CD14-positive monocyte (primary cell): Measurements from ENCODE around the gene GNB2. TPM values are rescaled to one million over a fixed set of nuclear protein-coding genes. Genes with fewer than 3 reads are reported as not detected.

Source experiments
- DNase-seq, 3 donors: peaks; one replicate each; pipeline ENCODE4 v3.0.0-alpha.2; 2011 to 2022
- H2AFZ ChIP-seq: 2 replicates; pipeline ENCODE4 v1.6.0; 2012; ENCODE audit warnings: mild to moderate bottlenecking, low read depth, low read length, inconsistent platforms; ENCODE audit not compliant: insufficient read depth, poor library complexity, severe bottlenecking
- H3K27ac ChIP-seq, 2 donors: 1 replicate in 1 of 2; 2 replicates in 1 of 2; pipeline ENCODE4 v1.5.1; 2012 to 2013; ENCODE audit warnings: low read length in 2 of 2, control low read depth in 1 of 2, inconsistent platforms in 1 of 2, low read depth in 1 of 2, mild to moderate bottlenecking in 1 of 2
- H3K27me3 ChIP-seq, 2 donors: one replicate each; pipeline versions ENCODE4 v1.6.0 to v1.6.1; 2011 to 2013; ENCODE audit warnings: low read length in 2 of 2; ENCODE audit not compliant: control insufficient read depth in 2 of 2, insufficient read depth in 2 of 2
- H3K36me3 ChIP-seq, 2 donors: replicated peaks in 1 of 2; 1 replicate in 1 of 2; 2 replicates in 1 of 2; pipeline versions ENCODE4 v1.5.1 to v1.6.1; 2012 to 2013; ENCODE audit warnings: low read length in 2 of 2, control low read depth in 1 of 2, inconsistent platforms in 1 of 2, mild to moderate bottlenecking in 1 of 2; ENCODE audit not compliant: insufficient read depth in 2 of 2, control insufficient read depth in 1 of 2
- H3K4me1 ChIP-seq, 2 donors: 1 replicate in 1 of 2; 2 replicates in 1 of 2; pipeline versions ENCODE4 v1.5.1 to v1.6.1; 2012 to 2013; ENCODE audit warnings: low read length in 2 of 2, control low read depth in 1 of 2, inconsistent platforms in 1 of 2, mild to moderate bottlenecking in 1 of 2, moderate library complexity in 1 of 2; ENCODE audit not compliant: insufficient read depth in 2 of 2, control insufficient read depth in 1 of 2
- H3K4me2 ChIP-seq: replicated peaks from 2 replicates; pipeline ENCODE3; 2012; ENCODE audit warnings: low read length, moderate library complexity, mild to moderate bottlenecking; ENCODE audit not compliant: poor library complexity, severe bottlenecking; ENCODE audit errors: extremely low read depth
- H3K4me3 ChIP-seq, 3 experiments: fragments of 200-600 bp in 1 of 3; sonication (generic) in 1 of 3; replicated peaks in 1 of 3; 1 replicate in 2 of 3; 2 replicates in 1 of 3; pipeline ENCODE4 v1.5.1; 2011 to 2013; ENCODE audit warnings: low read length in 3 of 3, mild to moderate bottlenecking in 3 of 3, control low read depth in 2 of 3, low read depth in 2 of 3, inconsistent platforms in 1 of 3, moderate library complexity in 1 of 3
- H3K79me2 ChIP-seq: 2 replicates; pipeline ENCODE4 v1.6.0; 2012; ENCODE audit warnings: mild to moderate bottlenecking, control low read depth, inconsistent platforms, low read length, moderate library complexity; ENCODE audit not compliant: insufficient read depth
- H3K9ac ChIP-seq: 2 replicates; pipeline ENCODE4 v1.6.0; 2017; ENCODE audit warnings: low read length, mild to moderate bottlenecking; ENCODE audit not compliant: insufficient read depth, poor library complexity, severe bottlenecking
- H3K9me3 ChIP-seq, 2 donors: replicated peaks in 1 of 2; 1 replicate in 1 of 2; 2 replicates in 1 of 2; pipeline versions ENCODE4 v1.5.1 to v1.6.1; 2012 to 2013; ENCODE audit warnings: low read length in 2 of 2, control low read depth in 1 of 2; ENCODE audit not compliant: control insufficient read depth in 1 of 2, insufficient read depth in 1 of 2
- H4K20me1 ChIP-seq: 2 replicates; pipeline ENCODE4 v1.6.0; 2012; ENCODE audit warnings: mild to moderate bottlenecking, low read length, control low read depth, moderate library complexity; ENCODE audit not compliant: insufficient read depth
- H3K27ac Mint-ChIP-seq, 7 donors: one replicate each; pipeline ENCODE4 v1.8.0; 2020; ENCODE audit warnings: mild to moderate bottlenecking in 7 of 7, mixed read lengths in 7 of 7, moderate library complexity in 6 of 7, inconsistent platforms in 2 of 7
- H3K27me3 Mint-ChIP-seq, 3 donors: one replicate each; pipeline ENCODE4 v1.8.0; 2021 to 2022; ENCODE audit warnings: low read depth in 3 of 3, mild to moderate bottlenecking in 3 of 3, mixed read lengths in 3 of 3, moderate library complexity in 3 of 3, inconsistent platforms in 1 of 3
- H3K36me3 Mint-ChIP-seq, 2 donors: one replicate each; pipeline ENCODE4 v1.8.0; 2020; ENCODE audit warnings: mixed read lengths in 2 of 2, inconsistent platforms in 1 of 2, mild to moderate bottlenecking in 1 of 2
- H3K4me1 Mint-ChIP-seq: one replicate; pipeline ENCODE4 v1.8.0; 2020; ENCODE audit warnings: mild to moderate bottlenecking, mixed read lengths
- H3K4me3 Mint-ChIP-seq, 2 donors: one replicate each; pipeline ENCODE4 v1.8.0; 2020; ENCODE audit warnings: mild to moderate bottlenecking in 2 of 2, mixed read lengths in 2 of 2, moderate library complexity in 1 of 2
- H3K9me3 Mint-ChIP-seq, 7 donors: one replicate each; pipeline ENCODE4 v1.8.0; 2020 to 2022; ENCODE audit warnings: mixed read lengths in 7 of 7, mild to moderate bottlenecking in 6 of 7, moderate library complexity in 6 of 7, inconsistent platforms in 2 of 7
- CTCF ChIP-seq: fragments of 200-600 bp; IDR thresholded peaks from one replicate; pipeline ENCODE4 v1.8.0; 2022; ENCODE audit warnings: antibody characterized with exemption, mild to moderate bottlenecking
- WGBS: methylation state at CpG from one replicate; pipeline ENCODE4 v1.1.5; 2013; ENCODE audit warnings: missing lambda C conversion rate; ENCODE audit not compliant: insufficient coverage; 5-methylcytosine and 5-hydroxymethylcytosine counted together
- intact Hi-C, 2 donors: fragments of 100-400 bp; cut with micrococcal nuclease; formaldehyde crosslinking; loops; one replicate each; pipeline versions ENCODE4 v1.15.0 to v1.15.1; 2023
- polyA plus RNA-seq, 3 donors: library from polyadenylated mRNA; depleted of rRNA in 1 of 3; unstranded in 2 of 3; stranded (reverse) in 1 of 3; fragments of 300-500 nt in 2 of 3; fragments of >200 nt in 1 of 3; fragmentation: Illumina TruSeq in 2 of 3; gene quantifications; 1 replicate in 2 of 3; 2 replicates in 1 of 3; pipeline ENCODE4 v1.2.3, GENCODE V29; 2012 to 2021

The GNB2 gene
- polyA plus RNA-seq, 3 donors, result 90.0 to 436 (median 94.6) TPM

GRCh38 chr7:100641463-100641859 is 32.1 kb upstream of the GNB2 start, which contains the start of gene TFR2:
TFR2 (minus strand) TSS chr7:100641552; CDS start chr7:100641509, 43 bp downstream.
- WGBS, result 30% methylated on average over 5 of the region's 10 CpGs
- Mint-ChIP-seq H3K4me1 (no peaks in the 10 kb centered on the region), H3K27me3 (peaks cover 11 to 25% (median 12%) of the 10 kb centered on the region in 3 donors), H3K27ac (no peak within 1 kb of the TSS), H3K9me3 (no peaks in the 10 kb centered on the region), H3K36me3 (no peaks in the 10 kb centered on the region), H3K4me3 (no peak within 1 kb of the TSS)
- H3K36me3 ChIP-seq, result no peaks in the 10 kb centered on the region
- intact Hi-C loops, result no loop called here
- H3K4me2 ChIP-seq, result no peak within 1 kb of the TSS
- H4K20me1 ChIP-seq, result no peaks in the 10 kb centered on the region
- no peaks in the 10 kb centered on the region for H3K79me2 ChIP-seq
- TF ChIP-seq CTCF, result no peak
- H3K4me3 ChIP-seq, result no peak within 1 kb of the TSS
- no peak within 1 kb of the TSS for H2AFZ ChIP-seq
- no peaks in the 10 kb centered on the region for H3K9me3 ChIP-seq
- no peak within 1 kb of the TSS for H3K9ac ChIP-seq
- no peaks in the 10 kb centered on the region for H3K4me1 ChIP-seq
- no peak for DNase-seq
- no peak within 1 kb of the TSS for H3K27ac ChIP-seq
- no peaks in the 10 kb centered on the region for H3K27me3 ChIP-seq

GRCh38 chr7:100641860-100642533 is 31.5 kb upstream of the GNB2 start:
- Histone ChIP-seq H3K9ac (no peak overlapping the region), H4K20me1 (no peaks in the 10 kb centered on the region), H3K4me1 (no peaks in the 10 kb centered on the region), H3K27me3 (no peaks in the 10 kb centered on the region), H2AFZ (no peak overlapping the region), H3K4me2 (no peak overlapping the region), H3K27ac (no peak overlapping the region), H3K4me3 (no peak overlapping the region), H3K9me3 (no peaks in the 10 kb centered on the region), H3K79me2 (no peaks in the 10 kb centered on the region), H3K36me3 (no peaks in the 10 kb centered on the region)
- no peak for DNase-seq
- Mint-ChIP-seq H3K4me3 (no peak overlapping the region), H3K27me3 (peaks cover 11 to 28% (median 12%) of the 10 kb centered on the region in 3 donors), H3K27ac (no peak overlapping the region), H3K4me1 (no peaks in the 10 kb centered on the region), H3K9me3 (no peaks in the 10 kb centered on the region), H3K36me3 (no peaks in the 10 kb centered on the region)
- 97% methylated on average over 8 of the region's 10 CpGs for WGBS
- TF ChIP-seq CTCF, result no peak
- intact Hi-C loops, result no loop called here
